DND-41 (cell line): ENCODE measurements around the gene CDC16.

Source experiments
- ATAC-seq: fragments of 200-7000 bp; cut with Tn5 transposase; 3 replicates; pipeline ENCODE4 v1.9.1; 2021; ENCODE audit warnings: low read depth; ENCODE audit not compliant: insufficient read depth
- DNase-seq: peaks from one replicate; pipeline ENCODE4 v3.0.0-alpha.2; 2020
- H2AFZ ChIP-seq: 2 replicates; pipeline ENCODE4 v1.6.0; 2012; ENCODE audit warnings: low read depth, low read length
- H3K27ac ChIP-seq: 2 replicates; pipeline ENCODE4 v1.5.1; 2012; ENCODE audit warnings: low read length, inconsistent platforms
- H3K27me3 ChIP-seq: fragments of 200-600 bp; sonication (generic); 2 replicates; pipeline ENCODE4 v1.6.0; 2012; ENCODE audit warnings: low read length, mild to moderate bottlenecking, inconsistent platforms; ENCODE audit not compliant: insufficient read depth, poor library complexity
- H3K36me3 ChIP-seq: 2 replicates; pipeline ENCODE4 v1.5.1; 2012; ENCODE audit warnings: low read length, inconsistent platforms; ENCODE audit not compliant: insufficient read depth
- H3K4me1 ChIP-seq: 2 replicates; pipeline ENCODE4 v1.5.1; 2012; ENCODE audit warnings: mild to moderate bottlenecking, low read length; ENCODE audit not compliant: insufficient read depth
- H3K4me2 ChIP-seq: 2 replicates; pipeline ENCODE4 v1.6.0; 2012; ENCODE audit warnings: mild to moderate bottlenecking, moderate library complexity, low read length, inconsistent platforms; ENCODE audit not compliant: insufficient read depth
- H3K4me3 ChIP-seq, 2 experiments: fragments of 200-600 bp in 1 of 2; shearing (Covaris generic) in 1 of 2; 2 replicates each; pipeline ENCODE4 v1.5.1; 2012 to 2016; ENCODE audit warnings: inconsistent platforms in 2 of 2, low read length in 2 of 2, mild to moderate bottlenecking in 2 of 2, low read depth in 1 of 2, moderate library complexity in 1 of 2
- H3K79me2 ChIP-seq: 2 replicates; pipeline ENCODE4 v1.6.0; 2012; ENCODE audit warnings: low read length, inconsistent platforms; ENCODE audit not compliant: insufficient read depth
- H3K9ac ChIP-seq: 2 replicates; pipeline ENCODE4 v1.6.0; 2012; ENCODE audit warnings: low read depth, mild to moderate bottlenecking, inconsistent platforms, low read length, moderate library complexity
- H3K9me3 ChIP-seq: 2 replicates; pipeline ENCODE4 v1.5.1; 2012; ENCODE audit warnings: low read length, moderate library complexity, mild to moderate bottlenecking, inconsistent platforms; ENCODE audit not compliant: insufficient read depth, severe bottlenecking
- H4K20me1 ChIP-seq: 2 replicates; pipeline ENCODE4 v1.6.0; 2012; ENCODE audit warnings: low read length; ENCODE audit not compliant: insufficient read depth
- CTCF ChIP-seq: IDR thresholded peaks from 2 replicates; pipeline ENCODE4 v1.5.1; 2012; ENCODE audit warnings: borderline replicate concordance, low read length, moderate library complexity, mild to moderate bottlenecking; ENCODE audit not compliant: poor library complexity, severe bottlenecking; ENCODE audit errors: extremely low read depth
- EZH2 ChIP-seq: IDR thresholded peaks from 3 replicates; pipeline ENCODE4 v1.6.1; 2012; ENCODE audit warnings: borderline replicate concordance, low read depth, mild to moderate bottlenecking, moderate library complexity, low read length, inconsistent platforms; ENCODE audit not compliant: severe bottlenecking

The CDC16 gene

GRCh38 chr13:114286808-114287207 is 52.1 kb downstream of the CDC16 start:
- Histone ChIP-seq H3K79me2 (peaks cover 50% of the 10 kb centered on the region), H3K9ac (no peak overlapping the region), H3K27ac (no peak overlapping the region), H3K27me3 (no peaks in the 10 kb centered on the region), H3K36me3 (peaks cover 73% of the 10 kb centered on the region), H3K4me2 (no peak overlapping the region), H3K4me1 (peaks cover 20% of the 10 kb centered on the region), H2AFZ (no peak overlapping the region), H4K20me1 (peaks cover 15% of the 10 kb centered on the region; the same call in 1 of the 2 replicates), H3K9me3 (no peaks in the 10 kb centered on the region), H3K4me3 (no peak overlapping the region)
- no peak for TF ChIP-seq CTCF
- TF ChIP-seq EZH2, result no peak
- DNase-seq (no peak), ATAC-seq (no peak)

DNA sequence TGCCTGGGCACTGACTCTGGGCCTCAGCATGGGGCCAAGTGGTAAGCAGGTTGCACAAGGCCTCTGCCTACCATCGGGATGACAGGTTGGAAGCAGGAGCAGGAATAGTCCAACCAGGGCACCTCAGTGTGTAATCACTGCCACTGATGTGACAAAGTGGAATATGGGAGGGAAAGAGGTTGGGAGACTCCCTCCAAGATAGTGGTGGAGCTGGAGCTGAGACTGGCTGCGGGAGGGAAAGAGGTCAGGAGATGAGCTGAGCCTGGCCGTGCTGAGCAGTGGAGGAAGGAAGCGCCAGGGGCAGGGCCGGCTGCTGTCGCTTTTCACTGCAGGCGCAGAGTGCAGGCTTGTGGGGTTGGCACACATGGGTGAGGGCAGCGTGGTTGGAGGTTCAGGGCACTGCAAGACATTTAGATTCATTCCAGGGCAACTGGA is 53.5 kb downstream of the CDC16 start:
- no peak overlapping the region for H3K9ac ChIP-seq
- TF ChIP-seq CTCF (no peak), EZH2 (no peak)
- no peak for DNase-seq
- ATAC-seq, result peak; percentile 29; the same call in 1 of the 3 replicates
- H3K36me3 ChIP-seq, result peaks cover 86% of the 10 kb centered on the region
- no peak overlapping the region for H3K27ac ChIP-seq
- H3K79me2 ChIP-seq, result peaks cover 41% of the 10 kb centered on the region
- peaks cover 15% of the 10 kb centered on the region; the same call in 1 of the 2 replicates for H4K20me1 ChIP-seq
- H3K4me2 ChIP-seq, result no peak overlapping the region
- no peaks in the 10 kb centered on the region for H3K27me3 ChIP-seq
- H2AFZ ChIP-seq, result no peak overlapping the region
- H3K4me3 ChIP-seq, result no peak overlapping the region
- no peaks in the 10 kb centered on the region for H3K9me3 ChIP-seq
- H3K4me1 ChIP-seq, result peaks cover 13% of the 10 kb centered on the region

- H2AFZ ChIP-seq, result no peak overlapping the region
- no peak overlapping the region for H3K9ac ChIP-seq
- no peaks in the 10 kb centered on the region for H3K4me1 ChIP-seq
- H3K4me2 ChIP-seq, result no peak overlapping the region
- no peak overlapping the region for H3K27ac ChIP-seq
- ATAC-seq, result no peak
- TF ChIP-seq EZH2, result no peak
- no peak for TF ChIP-seq CTCF
- peaks cover 67% of the 10 kb centered on the region for H3K36me3 ChIP-seq
- H4K20me1 ChIP-seq, result peaks cover 4% of the 10 kb centered on the region; the same call in 1 of the 2 replicates
- no peak for DNase-seq
- no peak overlapping the region for H3K4me3 ChIP-seq
- no peaks in the 10 kb centered on the region for H3K27me3 ChIP-seq
- peaks cover 10% of the 10 kb centered on the region for H3K79me2 ChIP-seq
- no peaks in the 10 kb centered on the region for H3K9me3 ChIP-seq
Observed at GRCh38 chr13:114296448-114296847, 61.8 kb downstream of the CDC16 start.

GRCh38 chr13:114296902-114297301 is 62.2 kb downstream of the CDC16 start:
- Histone ChIP-seq H3K4me1 (no peaks in the 10 kb centered on the region), H3K27me3 (no peaks in the 10 kb centered on the region), H3K27ac (no peak overlapping the region), H3K79me2 (peaks cover 10% of the 10 kb centered on the region), H3K4me2 (no peak overlapping the region), H3K9ac (no peak overlapping the region), H3K4me3 (no peak overlapping the region), H4K20me1 (peaks cover 4% of the 10 kb centered on the region; the same call in 1 of the 2 replicates), H3K9me3 (no peaks in the 10 kb centered on the region), H3K36me3 (peaks cover 67% of the 10 kb centered on the region), H2AFZ (no peak overlapping the region)
- ATAC-seq (no peak), DNase-seq (no peak)
- TF ChIP-seq CTCF (no peak), EZH2 (no peak)
